H1 (cell line): ENCODE results near the gene RERE. TPM values are rescaled to one million over a fixed set of nuclear protein-coding genes. Genes with fewer than 3 reads are reported as not detected.

Experiments
- CTCF ChIA-PET: fragments of 300-600 bp; sonication (Branson Sonifier 250); formaldehyde crosslinking; loops from one replicate; lab custom pipeline; 2021; ENCODE audit not compliant: partially characterized antibody; lab: Charles Lee
- POLR2A ChIA-PET: fragments of 300-600 bp; sonication (Branson Sonifier 250); formaldehyde crosslinking; loops from one replicate; lab custom pipeline; 2021; ENCODE audit warnings: inconsistent platforms; ENCODE audit not compliant: partially characterized antibody; lab: Charles Lee
- DNase-seq, 2 experiments: peaks; one replicate each; pipeline versions ENCODE4 v3.0.0 to v3.0.0-alpha.2; 2010 to 2022; ENCODE audit warnings: low spot score in 2 of 2, low read depth in 1 of 2, mixed read lengths in 1 of 2
- FAIRE-seq: peaks from 2 replicates; lab custom pipeline; 2011; peaks lifted over from hg19 to GRCh38; lab: Jason Lieb, UNC
- H2AFZ ChIP-seq: 2 replicates; pipeline ENCODE4 v1.8.1; 2012; ENCODE audit warnings: low read length, inconsistent platforms
- H2AK5ac ChIP-seq: 2 replicates; pipeline ENCODE4 v1.6.1; 2013; ENCODE audit warnings: low read depth, low read length
- H2BK120ac ChIP-seq: replicated peaks from 2 replicates; pipeline ENCODE3; 2013; ENCODE audit warnings: low read depth, low read length, inconsistent platforms
- H2BK12ac ChIP-seq: 2 replicates; pipeline ENCODE4 v1.6.1; 2013; ENCODE audit warnings: low read depth, low read length
- H2BK15ac ChIP-seq: 2 replicates; pipeline ENCODE4 v1.6.1; 2013; ENCODE audit warnings: low read length
- H2BK20ac ChIP-seq: 2 replicates; pipeline ENCODE4 v1.6.1; 2013; ENCODE audit warnings: low read length
- H2BK5ac ChIP-seq: 2 replicates; pipeline ENCODE4 v1.6.1; 2013; ENCODE audit warnings: low read depth, low read length
- H3K14ac ChIP-seq: 2 replicates; pipeline ENCODE4 v1.6.1; 2013; ENCODE audit warnings: inconsistent platforms; ENCODE audit not compliant: insufficient read length
- H3K18ac ChIP-seq: 2 replicates; pipeline ENCODE4 v1.6.1; 2013; ENCODE audit warnings: low read length; ENCODE audit errors: extremely low read depth
- H3K23ac ChIP-seq: 2 replicates; pipeline ENCODE4 v1.6.1; 2013; ENCODE audit warnings: inconsistent platforms; ENCODE audit not compliant: insufficient read length
- H3K23me2 ChIP-seq: 2 replicates; pipeline ENCODE4 v1.6.1; 2013; ENCODE audit warnings: low read depth, low read length
- H3K27ac ChIP-seq: 2 replicates; pipeline ENCODE4 v1.6.1; 2011; ENCODE audit warnings: low read depth, low read length, inconsistent platforms
- H3K27me3 ChIP-seq, 4 experiments: replicated peaks in 1 of 4; 1 replicate in 1 of 4; 2 replicates in 3 of 4; pipeline versions ENCODE4 v1.6.1 to v1.8.1; 2011 to 2013; ENCODE audit warnings: low read length in 3 of 4, mild to moderate bottlenecking in 3 of 4, inconsistent platforms in 2 of 4, mixed read lengths in 2 of 4, moderate library complexity in 1 of 4; ENCODE audit not compliant: control insufficient read depth in 3 of 4, insufficient read depth in 3 of 4; ENCODE audit errors: extremely low read depth in 1 of 4
- H3K36me3 ChIP-seq, 4 experiments: 2 replicates each; pipeline versions ENCODE4 v1.6.1 to v1.8.1; 2011 to 2013; ENCODE audit warnings: mild to moderate bottlenecking in 4 of 4, low read length in 3 of 4, moderate library complexity in 2 of 4, control low read depth in 1 of 4, inconsistent platforms in 1 of 4; ENCODE audit not compliant: insufficient read depth in 4 of 4, control insufficient read depth in 2 of 4
- H3K4ac ChIP-seq: replicated peaks from 2 replicates; pipeline ENCODE3; 2013; ENCODE audit warnings: low read length, low read depth, mixed read lengths, inconsistent platforms; ENCODE audit not compliant: insufficient read length
- H3K4me1 ChIP-seq, 4 experiments: replicated peaks in 1 of 4; 1 replicate in 1 of 4; 2 replicates in 3 of 4; pipeline versions ENCODE4 v1.6.1 to v1.8.1; 2011 to 2013; ENCODE audit warnings: low read length in 3 of 4, inconsistent platforms in 2 of 4, mixed read lengths in 1 of 4; ENCODE audit not compliant: insufficient read depth in 4 of 4, control insufficient read depth in 3 of 4
- H3K4me2 ChIP-seq, 2 experiments: 2 replicates each; pipeline versions ENCODE4 v1.6.1 to v1.8.1; 2011 to 2013; ENCODE audit warnings: low read depth in 2 of 2, low read length in 2 of 2, control low read depth in 1 of 2, inconsistent platforms in 1 of 2, mild to moderate bottlenecking in 1 of 2; ENCODE audit not compliant: insufficient read depth in 1 of 2
- H3K4me3 ChIP-seq, 4 experiments: fragments of 200-600, 300-600 bp in 1 of 4; sonication (generic), shearing (Covaris generic), sonication (Bioruptor Twin) in 1 of 4; 2 replicates each; pipeline versions ENCODE4 v1.5.1 to v1.8.1; 2011 to 2016; ENCODE audit warnings: low read length in 4 of 4, low read depth in 3 of 4, control low read depth in 2 of 4, inconsistent platforms in 2 of 4, mild to moderate bottlenecking in 2 of 4, mixed read lengths in 1 of 4, moderate library complexity in 1 of 4; ENCODE audit not compliant: insufficient read depth in 2 of 4; ENCODE audit errors: extremely low read depth in 1 of 4
- H3K56ac ChIP-seq: replicated peaks from 2 replicates; pipeline ENCODE3; 2013; ENCODE audit warnings: low read depth, mild to moderate bottlenecking, mixed read lengths, low read length, inconsistent platforms; ENCODE audit not compliant: insufficient read length
- H3K79me1 ChIP-seq: 2 replicates; pipeline ENCODE4 v1.6.1; 2013; ENCODE audit warnings: low read depth, low read length, control low read depth
- H3K79me2 ChIP-seq, 2 experiments: 2 replicates each; pipeline versions ENCODE4 v1.6.1 to v1.8.1; 2012 to 2013; ENCODE audit warnings: low read length in 2 of 2, mild to moderate bottlenecking in 2 of 2, inconsistent platforms in 1 of 2; ENCODE audit not compliant: insufficient read depth in 2 of 2, control insufficient read depth in 1 of 2
- H3K9ac ChIP-seq, 4 experiments: replicated peaks in 1 of 4; 1 replicate in 1 of 4; 2 replicates in 3 of 4; pipeline versions ENCODE4 v1.6.1 to v1.8.1; 2011 to 2013; ENCODE audit warnings: low read depth in 3 of 4, low read length in 3 of 4, control low read depth in 2 of 4, mild to moderate bottlenecking in 2 of 4, moderate library complexity in 2 of 4, inconsistent platforms in 1 of 4; ENCODE audit errors: extremely low read depth in 1 of 4
- H3K9me3 ChIP-seq, 2 experiments: 2 replicates each; pipeline versions ENCODE4 v1.6.1 to v1.8.1; 2012 to 2013; ENCODE audit warnings: mild to moderate bottlenecking in 2 of 2, moderate library complexity in 2 of 2, control low read depth in 1 of 2, inconsistent platforms in 1 of 2, low read depth in 1 of 2, low read length in 1 of 2, mixed read lengths in 1 of 2; ENCODE audit not compliant: insufficient read depth in 2 of 2
- H4K20me1 ChIP-seq, 2 experiments: replicated peaks in 1 of 2; 2 replicates each; pipeline versions ENCODE3 to v1.8.1; 2011 to 2013; ENCODE audit warnings: inconsistent platforms in 2 of 2, low read length in 2 of 2, mild to moderate bottlenecking in 1 of 2; ENCODE audit not compliant: insufficient read depth in 2 of 2, control insufficient read depth in 1 of 2
- H4K5ac ChIP-seq: 2 replicates; pipeline ENCODE4 v1.6.1; 2013; ENCODE audit warnings: low read length, low read depth, mixed read lengths, inconsistent platforms; ENCODE audit not compliant: insufficient read length
- H4K8ac ChIP-seq: 2 replicates; pipeline ENCODE4 v1.8.0; 2013; ENCODE audit warnings: mild to moderate bottlenecking, moderate library complexity, low read length, inconsistent platforms; ENCODE audit not compliant: insufficient read depth; ENCODE audit errors: extremely low read depth
- H4K91ac ChIP-seq: replicated peaks from 2 replicates; pipeline ENCODE3; 2013; ENCODE audit warnings: low read length, mixed read lengths, inconsistent platforms; ENCODE audit not compliant: insufficient read length
- NANOG ChIP-seq: IDR thresholded peaks from 2 replicates; pipeline ENCODE4 v1.6.1; 2011; ENCODE audit warnings: low read length, low read depth, mild to moderate bottlenecking, inconsistent platforms; ENCODE audit not compliant: insufficient read depth, poor library complexity, severe bottlenecking
- SP1 ChIP-seq: IDR thresholded peaks from 2 replicates; pipeline ENCODE4 v1.6.1; 2011; ENCODE audit warnings: low read depth, low read length
- TEAD4 ChIP-seq: IDR thresholded peaks from 2 replicates; pipeline ENCODE4 v1.6.1; 2012; ENCODE audit warnings: low read depth, low read length, inconsistent platforms, mixed read lengths
- WGBS, 2 experiments: shearing (Covaris generic) in 1 of 2; methylation state at CpG; one replicate each; pipeline versions ENCODE4 v1.1.6 to v1.1.7; 2013 to 2015; ENCODE audit warnings: low lambda C conversion rate in 2 of 2, mixed read lengths in 2 of 2, inconsistent platforms in 1 of 2, low coverage in 1 of 2, missing lambda C conversion rate in 1 of 2; ENCODE audit not compliant: insufficient replicate concordance in 2 of 2, insufficient coverage in 1 of 2, insufficient read length in 1 of 2; ENCODE audit errors: extremely low coverage in 1 of 2, missing lambda C conversion rate in 1 of 2; 5-methylcytosine and 5-hydroxymethylcytosine counted together
- polyA plus RNA-seq, 7 experiments: library from polyadenylated mRNA; depleted of rRNA in 3 of 7; stranded (reverse) in 5 of 7; unstranded in 2 of 7; fragments of >200 nt in 5 of 7; fragments of 200-250 nt in 2 of 7; gene quantifications; 1 replicate in 5 of 7; 2 replicates in 1 of 7; 4 replicates in 1 of 7; pipeline versions ENCODE4 v1.2.1 to v1.2.3, GENCODE V29; 2011 to 2013; ENCODE audit warnings: missing spikeins in 2 of 7, mixed read lengths in 2 of 7
- total RNA-seq: library from RNA; stranded (reverse); fragmentation: NEBNext Ultra II Directional; extraction: Animal tissue kit (Norgen Biotek cat#: 25700); gene quantifications from 2 replicates; pipeline ENCODE4 v1.2.1, GENCODE V29; 2021

Gene RERE
- total and polyA plus RNA-seq, 2 of the 8 experiments (the other 6 are each of a cell fraction or from before 2014, with no cell fraction given): 15.3 to 142 TPM

GRCh38 chr1:8460784-8461183 lies 356.7 kb downstream of the RERE start:
- ChIA-PET CTCF (interaction anchor here (0.7 to 2.0 kb wide), 18 partner anchors 9 to 485 kb away, joined by 3 to 10 read pairs (median 4); no protein-coding TSS in a partner anchor), POLR2A (interaction anchor here (0.7 to 1.3 kb wide), 2 partner anchors 10 to 16 kb away, joined by 3 read pairs; no protein-coding TSS in a partner anchor)
- Histone ChIP-seq H3K4me1 (peaks cover 15 to 37% (median 29%) of the 10 kb centered on the region in 4 experiments), H2BK15ac (no peak overlapping the region), H3K23ac (no peak overlapping the region), H3K56ac (no peak overlapping the region), H2BK12ac (no peak overlapping the region; the same call in 1 of the 2 replicates), H2BK120ac (no peak overlapping the region), H2BK20ac (no peak overlapping the region), H3K27ac (peak overlapping the region; percentile 39; the same call in 1 of the 2 replicates), H3K4ac (no peak overlapping the region), H3K9ac (no peak overlapping the region), H3K27me3 (no peaks in the 10 kb centered on the region), H3K18ac (peak overlapping the region; percentile 32), H3K9me3 (no peaks in the 10 kb centered on the region), H3K36me3 (no peaks in the 10 kb centered on the region; a peak in 1 of 8 replicates), H4K5ac (no peak overlapping the region), H3K4me2 (peak overlapping the region; percentile 63 to 68), H3K79me1 (0 out of 2 replicates have a peak, but pooled peaks cover 3% of the 10 kb centered on the region), H4K8ac (no peak overlapping the region), H2BK5ac (no peak overlapping the region; the same call in 1 of the 2 replicates), H3K23me2 (no peaks in the 10 kb centered on the region), H3K14ac (no peak overlapping the region), H3K79me2 (peaks cover 0 to 34% of the 10 kb centered on the region in 2 experiments; a peak in 2 of 4 replicates), H2AFZ (no peak overlapping the region), H2AK5ac (no peak overlapping the region)
- no peak for DNase-seq
- no peak for FAIRE-seq
- TF ChIP-seq SP1 (0 out of 2 replicates have a peak, but pooled peaks have one; percentile 30), TEAD4 (no peak), NANOG (peak; percentile 15)
- TF ChIP-seq, all 59 proteins: peak for 2
- 26% methylated on average over 5 of the region's 5 CpGs; no CpG with 5 or more reads in 1 of the 2 experiments for WGBS, 2 experiments
- Histone ChIP-seq H4K20me1 (no peaks in the 10 kb centered on the region), H3K4me3 (peak overlapping the region in 3 of 4 experiments; percentile 10 to 40 (median 16); a peak in 2 of 8 replicates), H4K91ac (no peak overlapping the region)
